NCI-H510A treated with DMSO at 0.1 percent for 48 hours (cell line): Measurements from ENCODE around the gene MGP.
A peak's percentile ranks its signal among the peaks of the same experiment; 100 is the strongest.

Experiments
- DNase-seq: peaks from one replicate; lab custom pipeline; 2025; lab: John Stamatoyannopoulos, UW

The MGP gene

DNA sequence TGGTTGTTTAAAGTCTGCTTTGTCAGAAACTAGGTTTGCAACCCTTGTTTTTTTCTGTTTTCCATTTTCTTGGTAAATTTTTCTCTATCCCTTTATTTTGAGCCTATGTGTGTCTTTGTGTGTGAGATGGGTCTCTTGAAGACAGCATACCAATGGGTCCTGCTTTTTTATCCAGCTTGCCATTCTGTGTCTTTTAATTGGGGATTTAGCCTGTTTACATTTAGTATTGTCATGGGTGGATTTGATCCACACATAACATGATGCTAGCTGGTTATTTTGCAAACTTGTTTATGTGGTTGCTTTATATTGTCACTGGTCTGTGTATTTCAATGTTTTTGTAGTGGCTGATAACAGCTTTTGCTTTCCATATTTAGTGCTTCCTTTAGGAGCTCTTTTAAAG lies 25.2 kb downstream of the MGP start:
- no peak for DNase-seq

DNA sequence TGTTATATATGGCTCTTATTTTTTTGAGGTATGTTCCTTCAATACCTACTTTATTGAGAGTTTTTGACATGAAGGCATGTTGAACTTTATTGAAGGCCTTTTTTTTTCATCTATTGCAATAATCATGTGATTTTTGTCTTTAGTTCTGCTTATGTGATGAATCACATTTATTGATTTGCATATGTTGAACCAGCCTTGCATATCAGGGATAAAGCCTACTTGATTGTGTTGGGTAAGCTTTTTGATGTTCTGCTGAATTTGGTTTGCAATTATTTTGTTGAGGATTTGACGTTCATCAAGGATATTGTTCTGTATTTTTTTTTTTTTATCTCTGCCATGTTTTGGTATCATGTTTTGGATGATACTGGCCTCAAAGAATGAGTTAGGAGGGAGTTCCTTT lies 27.1 kb downstream of the MGP start:
- DNase-seq: no peak

DNA sequence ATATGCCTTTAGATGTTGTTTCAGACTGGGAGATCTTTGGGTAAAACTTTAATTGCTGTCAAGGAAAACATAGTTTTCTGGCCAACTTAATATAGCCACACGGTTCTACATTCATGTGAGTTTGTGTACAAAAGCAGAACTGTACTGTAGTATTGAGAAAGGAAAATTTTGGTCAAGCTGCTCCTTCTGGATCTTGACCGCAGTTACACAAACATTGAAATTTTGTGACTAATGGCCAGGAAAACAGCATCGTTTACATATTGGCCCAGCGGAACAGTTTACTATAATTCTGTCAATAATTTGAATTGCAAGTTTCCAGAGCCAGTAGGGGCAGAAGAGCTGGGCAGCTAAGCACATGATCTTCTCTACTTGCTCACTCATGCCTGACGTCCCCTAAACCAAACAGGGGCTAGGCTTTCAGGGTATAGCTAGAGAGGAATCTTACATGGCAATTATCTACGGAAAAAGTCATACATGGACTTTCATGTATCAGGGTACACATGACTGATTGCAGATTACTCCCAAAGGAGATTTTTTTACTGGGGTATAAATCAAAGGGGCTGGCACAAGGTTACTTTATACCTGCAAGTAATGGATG lies 31.0 kb downstream of the MGP start:
- no peak for DNase-seq

DNA sequence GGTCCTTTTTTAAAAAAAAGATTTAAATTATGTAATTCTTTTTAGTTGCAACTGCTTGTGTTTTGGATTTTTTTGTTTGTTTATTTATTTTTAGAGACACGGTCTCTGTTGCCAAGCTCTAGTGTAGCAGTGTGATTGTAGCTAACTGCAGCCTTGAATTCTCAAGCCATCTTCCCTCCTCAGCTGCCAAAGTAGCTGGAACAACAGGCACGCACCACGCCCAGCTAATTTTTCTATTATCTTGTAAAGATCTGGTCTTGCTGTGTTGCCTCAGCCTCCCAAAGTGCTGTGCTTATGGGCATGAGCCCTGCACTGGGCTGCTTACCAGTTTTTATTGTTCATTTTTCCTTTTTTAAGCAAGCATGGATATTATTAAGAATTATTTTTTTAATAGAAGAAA lies 31.7 kb downstream of the MGP start:
- DNase-seq: no peak

DNA sequence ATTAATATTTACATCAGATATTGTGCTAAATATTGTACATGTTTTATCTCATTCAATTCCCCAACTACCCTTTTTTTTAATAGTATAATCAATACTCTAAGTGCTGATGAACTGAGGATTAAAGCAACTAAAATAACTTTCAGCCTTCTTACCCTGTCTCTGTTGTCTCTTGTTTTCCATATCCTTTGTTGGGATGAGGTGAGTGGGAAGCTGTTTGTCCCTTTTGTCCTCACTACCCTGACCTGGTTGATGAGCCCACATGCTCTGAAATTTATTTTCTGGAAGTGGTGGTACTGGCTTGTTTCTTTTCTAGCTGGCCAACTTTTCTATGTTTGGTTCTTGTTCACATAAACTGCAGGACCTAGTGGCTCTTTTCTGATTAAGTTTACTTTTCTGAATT lies 32.8 kb downstream of the MGP start:
- DNase-seq: no peak

DNA sequence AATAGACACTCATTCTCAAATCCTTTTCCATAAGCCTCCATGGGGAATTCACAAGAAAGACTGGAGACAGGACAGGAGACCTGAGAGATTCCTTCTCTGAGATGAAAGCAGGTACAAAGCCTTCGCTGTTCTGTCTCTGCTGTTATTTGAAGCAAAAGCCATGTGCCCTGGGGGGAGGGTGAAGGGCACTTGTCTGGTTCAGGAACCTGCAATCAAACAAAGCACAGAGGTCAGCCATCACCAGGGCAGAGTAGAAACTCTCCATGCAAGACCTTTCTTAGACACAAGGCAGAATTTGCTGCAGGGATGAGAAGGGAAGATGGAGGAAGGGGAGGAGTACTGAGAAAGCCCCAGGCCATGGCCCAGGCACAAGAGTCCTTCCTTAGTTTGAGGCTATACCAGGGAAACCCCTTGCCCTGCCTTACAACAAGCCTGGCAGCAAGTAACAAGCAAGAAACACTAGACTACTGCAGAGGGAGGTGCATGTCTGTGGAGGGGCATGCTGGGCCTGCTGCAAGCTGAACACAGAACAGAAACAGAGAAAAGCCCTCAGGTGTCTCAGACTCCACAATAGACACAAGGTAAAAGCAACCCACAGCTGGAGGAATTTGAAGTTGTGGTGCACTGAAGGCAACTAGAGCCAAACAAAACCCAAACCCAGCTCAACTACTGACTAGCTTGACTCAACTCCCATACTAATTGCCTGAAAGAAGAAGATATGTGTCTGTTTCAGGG lies 34.6 kb downstream of the MGP start:
- no peak for DNase-seq

DNA sequence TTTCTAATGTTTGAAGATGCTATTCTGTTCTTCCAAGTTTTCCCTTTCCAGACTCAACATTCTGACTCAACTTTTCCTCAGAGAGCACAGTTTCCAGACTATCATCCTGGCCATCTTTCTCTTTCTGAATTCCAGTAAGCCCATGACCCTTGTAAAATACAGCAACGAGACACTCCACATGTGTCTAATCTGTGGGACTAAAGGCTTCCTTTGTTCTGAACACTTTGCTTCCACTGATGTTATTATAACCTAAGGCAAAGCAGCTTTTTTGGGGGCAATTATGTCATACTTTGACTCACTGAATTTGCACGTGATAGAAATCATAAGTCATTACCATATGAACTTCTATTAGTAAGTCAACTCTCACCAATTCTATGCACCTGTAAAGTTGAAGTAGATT lies 36.0 kb downstream of the MGP start:
- DNase-seq: no peak

DNA sequence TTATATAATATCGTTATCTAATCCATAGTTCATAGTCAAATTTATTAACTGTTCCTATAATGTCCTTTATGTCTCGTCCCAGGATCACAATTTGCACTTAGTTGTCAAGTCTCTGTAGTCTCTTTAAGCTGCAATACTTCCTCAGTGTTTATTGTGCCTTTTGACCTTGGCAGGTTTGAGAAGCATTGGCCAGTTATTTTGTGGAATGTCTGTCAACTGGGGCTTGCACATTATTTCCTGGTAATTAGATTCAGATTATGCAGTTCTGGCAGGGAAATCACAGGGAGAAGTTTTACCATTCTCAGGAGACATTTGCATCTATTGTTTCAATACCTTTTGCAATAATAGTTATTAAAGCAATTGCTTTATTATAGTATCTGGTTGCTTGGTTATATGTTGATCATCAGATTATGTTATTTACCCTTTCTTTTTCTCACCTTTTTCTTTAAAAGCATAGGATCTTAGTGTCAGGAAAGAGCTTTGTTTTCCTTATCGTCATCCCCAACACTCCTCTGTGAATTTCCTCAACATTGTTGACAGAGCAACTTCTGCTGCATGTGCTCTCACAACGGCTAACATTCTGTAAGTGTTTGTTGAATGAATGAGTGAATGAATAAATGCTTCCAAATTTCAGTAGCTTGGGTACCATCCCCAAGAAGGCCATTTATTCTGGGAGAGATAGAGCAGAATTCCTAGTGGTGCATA lies 38.6 kb downstream of the MGP start:
- DNase-seq: no peak

DNA sequence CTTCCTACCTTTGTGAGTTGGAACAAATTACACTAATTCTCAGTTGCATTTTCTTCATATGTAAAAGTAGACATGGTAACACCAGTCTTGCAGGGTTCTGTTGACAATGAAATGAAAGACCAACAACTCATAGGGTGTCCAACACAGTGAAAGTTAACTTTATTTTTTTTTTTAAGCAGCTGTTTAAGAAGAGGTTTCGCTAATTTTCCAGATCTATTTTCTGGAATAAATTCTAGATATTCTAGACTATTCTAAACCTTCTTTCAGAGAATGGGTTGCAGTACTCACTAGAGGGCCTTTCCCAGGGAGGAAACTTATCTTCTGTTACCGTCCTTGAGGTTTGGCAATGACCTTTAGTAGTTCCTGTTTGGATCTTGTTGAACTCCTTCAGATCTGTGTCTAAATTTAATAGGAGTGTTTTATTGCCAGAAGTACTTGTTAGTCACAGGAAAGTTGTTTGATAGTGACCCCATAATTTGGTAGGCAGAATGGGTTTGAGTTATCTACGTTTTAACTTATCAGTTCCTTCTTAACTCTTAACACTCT lies 39.5 kb downstream of the MGP start:
- no peak for DNase-seq

DNA sequence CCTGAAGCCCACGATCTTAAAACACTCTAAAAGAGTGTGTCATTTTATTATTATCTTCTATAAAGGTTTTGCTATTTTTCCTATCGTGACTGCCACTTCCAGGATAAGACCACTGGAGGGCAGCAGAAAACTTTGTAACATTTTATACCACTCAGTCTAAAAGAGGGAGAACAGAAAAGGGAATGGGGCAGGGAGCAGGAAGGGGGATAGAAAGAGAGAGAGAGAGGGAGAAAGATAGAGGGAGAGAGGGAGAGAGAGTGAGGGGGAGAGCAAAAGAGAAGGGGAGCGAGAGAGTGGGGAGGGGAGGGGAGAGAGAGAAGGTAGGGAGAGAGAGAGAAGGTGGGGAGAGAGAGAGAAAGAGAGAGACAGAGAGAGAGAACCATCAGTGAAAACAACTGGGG lies 40.3 kb downstream of the MGP start:
- DNase-seq: peak; percentile 51

DNA sequence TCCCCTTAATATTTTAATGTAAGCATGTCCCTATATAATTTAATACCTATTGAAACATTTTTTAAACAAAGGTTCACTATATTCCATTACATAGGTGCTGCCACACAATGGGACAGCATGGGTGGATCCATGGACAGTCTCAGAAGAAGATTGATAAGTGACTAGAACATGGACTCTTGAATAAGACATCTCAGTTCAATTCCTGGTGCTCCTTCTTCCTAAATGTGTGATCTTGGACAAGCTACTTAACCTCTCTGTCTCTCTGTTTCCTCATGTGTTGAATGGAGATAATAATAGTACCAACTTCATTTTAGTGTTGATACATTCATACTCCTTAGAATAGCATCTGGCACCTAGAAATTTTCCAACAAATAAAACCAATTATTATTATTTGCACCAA lies 41.3 kb downstream of the MGP start:
- no peak for DNase-seq

DNA sequence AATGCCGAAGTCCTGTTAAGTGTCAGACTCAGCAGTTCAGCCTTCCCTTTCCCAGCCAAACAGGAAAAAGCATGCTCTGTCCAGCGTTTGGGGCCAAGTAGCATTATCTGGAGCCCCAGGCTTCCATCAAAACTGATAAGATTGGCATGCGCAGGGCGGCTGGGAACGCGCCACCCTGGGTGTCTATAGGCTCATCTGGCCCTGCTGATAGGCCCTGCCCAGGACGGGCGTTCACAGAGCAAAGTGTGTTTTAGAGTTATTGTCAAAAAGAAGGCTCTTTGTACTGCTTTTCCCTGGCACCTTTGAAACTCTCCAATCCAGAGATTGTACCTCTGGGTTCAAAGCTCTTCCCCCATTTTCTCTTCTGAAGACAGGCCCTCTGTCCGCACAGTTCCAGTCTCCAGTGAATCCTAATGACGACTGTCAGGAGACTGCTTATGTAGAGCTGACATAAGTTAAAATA lies 42.2 kb downstream of the MGP start, which contains the start of gene ART4:
Gene ART4 (minus strand): TSS at position 102 of the 463 bp plus-strand sequence. CDS start 413 bp downstream, outside the sequence.
- DNase-seq: no peak

DNA sequence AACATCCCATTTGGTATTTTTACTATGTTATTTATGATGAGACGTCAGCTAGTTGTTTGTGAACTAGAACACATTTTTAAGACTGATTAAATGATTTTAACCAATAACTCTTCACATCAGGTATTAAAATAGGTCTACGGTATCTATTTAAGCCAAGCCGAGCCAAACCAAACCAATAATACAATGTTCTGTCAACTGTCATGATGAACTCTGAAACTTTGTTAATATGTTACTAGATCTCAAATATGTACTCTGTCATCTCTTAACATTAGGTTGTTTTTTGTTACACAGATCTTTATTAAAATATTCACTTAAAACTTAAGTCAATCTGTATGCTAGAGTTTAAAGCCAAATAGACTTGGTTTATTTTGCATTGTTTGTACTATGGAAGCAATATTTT lies 43.3 kb downstream of the MGP start:
- no peak for DNase-seq

DNA sequence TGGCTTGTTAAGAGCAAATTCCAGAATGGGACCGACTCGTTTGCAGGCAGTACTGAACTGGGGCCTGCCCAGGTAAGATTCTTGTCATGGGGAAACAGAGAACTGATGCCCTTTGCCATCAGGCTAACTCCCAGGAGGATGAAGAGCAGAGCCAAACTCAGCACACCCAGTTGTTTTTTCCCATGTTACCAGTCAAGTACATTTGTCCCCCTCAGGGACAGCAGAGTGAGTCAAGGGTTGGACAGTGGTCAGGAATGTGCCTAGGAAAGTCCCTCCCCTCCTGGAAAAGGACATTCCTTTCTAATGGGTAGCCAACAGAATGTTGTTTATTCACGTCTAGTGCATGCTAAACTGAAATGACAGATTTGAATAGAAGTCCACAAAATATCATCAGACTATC lies 43.9 kb downstream of the MGP start:
- no peak for DNase-seq

DNA sequence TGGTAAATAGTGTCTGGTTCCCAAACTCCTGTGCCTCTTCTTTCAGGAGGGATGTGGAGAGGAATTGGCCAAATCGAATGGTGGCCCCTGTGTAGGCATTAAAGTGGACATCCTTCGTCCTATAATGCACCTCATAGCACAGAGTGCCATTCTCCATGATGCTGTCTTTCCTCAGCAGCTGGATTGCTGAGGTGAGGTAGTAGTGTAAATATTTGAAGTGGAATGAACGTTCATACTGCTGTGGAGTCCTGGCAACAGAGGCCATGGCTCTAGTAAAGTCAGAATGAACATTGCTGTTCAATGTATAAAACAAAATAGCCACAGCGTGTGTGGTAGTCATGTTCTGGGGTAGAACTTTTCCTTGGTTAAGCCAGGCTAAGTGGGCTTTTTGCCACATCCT lies 45.0 kb downstream of the MGP start:
- DNase-seq: peak; percentile 29

DNA sequence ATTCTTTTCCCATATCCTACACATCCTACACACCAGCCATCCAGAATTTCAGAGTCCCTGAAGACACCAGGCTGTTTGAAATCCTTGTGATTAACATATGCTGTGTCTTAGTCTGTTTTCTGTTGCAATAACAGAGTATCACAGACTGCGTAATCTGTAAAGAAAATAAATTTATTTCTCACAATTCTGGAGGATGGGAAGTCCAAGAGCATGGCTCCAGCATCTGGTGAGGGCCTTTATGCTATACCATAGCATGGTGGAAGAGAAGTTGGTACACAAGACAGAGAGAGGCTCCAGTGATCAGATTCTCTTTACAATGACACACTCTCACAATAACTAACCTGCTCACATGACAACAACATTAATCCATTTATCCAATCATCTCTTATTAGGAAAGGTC lies 46.4 kb downstream of the MGP start:
- DNase-seq: no peak

DNA sequence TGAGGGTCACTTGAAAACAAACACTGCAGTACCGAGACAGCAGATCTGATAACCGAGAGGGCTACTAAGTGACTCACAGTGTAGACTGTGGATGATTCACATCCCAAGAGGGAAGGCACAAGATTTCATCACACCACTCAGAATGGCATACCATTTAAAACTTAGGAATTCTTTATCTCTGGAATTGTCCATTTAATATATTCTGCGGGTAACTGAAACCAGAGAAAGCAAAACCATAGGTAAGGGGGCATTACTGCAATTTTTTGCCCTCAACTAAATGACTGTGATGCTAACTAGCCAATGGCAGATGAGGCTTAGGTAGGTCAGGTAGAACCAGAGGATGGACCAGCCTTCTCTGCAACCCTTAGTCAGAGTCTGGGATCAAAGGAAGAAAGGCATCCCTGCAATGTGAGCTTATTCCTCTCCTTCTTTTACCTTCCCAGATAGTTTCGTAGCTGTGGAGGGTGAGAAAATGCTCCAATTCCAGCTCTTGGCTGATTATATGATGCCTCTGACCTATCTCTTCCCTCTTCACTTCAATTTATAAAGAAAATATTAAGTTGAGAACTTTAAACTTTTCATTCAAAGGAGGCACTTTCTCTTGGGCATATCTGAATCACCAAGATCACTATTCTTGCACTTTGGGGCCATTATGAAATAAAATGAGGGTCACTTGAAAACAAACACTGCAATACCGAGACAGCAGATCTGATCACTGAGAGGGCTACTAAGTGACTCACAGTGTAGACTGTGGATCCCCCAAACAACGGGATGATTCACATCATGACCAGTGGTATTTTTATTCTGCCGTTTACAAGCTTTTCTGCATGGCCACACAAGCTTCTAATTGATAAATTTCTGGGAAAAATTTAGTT lies 49.1 kb downstream of the MGP start:
- DNase-seq: no peak

DNA sequence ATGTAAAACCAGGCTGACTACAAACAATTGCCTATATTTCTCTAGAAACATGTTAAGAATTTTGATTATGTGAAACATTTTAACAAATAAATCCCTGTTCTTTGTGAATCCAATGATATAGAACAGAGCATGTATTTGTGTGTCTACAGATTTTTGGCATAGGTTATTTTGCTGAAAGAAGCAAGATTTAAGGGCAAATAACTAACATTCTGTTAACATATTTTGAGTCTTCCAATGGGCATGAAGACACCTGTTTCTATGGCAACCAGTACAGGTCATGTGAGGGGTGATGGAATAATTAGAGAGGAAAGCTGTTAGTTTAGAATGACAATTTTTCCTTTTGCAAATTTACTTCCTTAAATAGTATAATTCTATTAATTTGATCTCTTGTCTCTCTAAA lies 51.1 kb downstream of the MGP start:
- no peak for DNase-seq

DNA sequence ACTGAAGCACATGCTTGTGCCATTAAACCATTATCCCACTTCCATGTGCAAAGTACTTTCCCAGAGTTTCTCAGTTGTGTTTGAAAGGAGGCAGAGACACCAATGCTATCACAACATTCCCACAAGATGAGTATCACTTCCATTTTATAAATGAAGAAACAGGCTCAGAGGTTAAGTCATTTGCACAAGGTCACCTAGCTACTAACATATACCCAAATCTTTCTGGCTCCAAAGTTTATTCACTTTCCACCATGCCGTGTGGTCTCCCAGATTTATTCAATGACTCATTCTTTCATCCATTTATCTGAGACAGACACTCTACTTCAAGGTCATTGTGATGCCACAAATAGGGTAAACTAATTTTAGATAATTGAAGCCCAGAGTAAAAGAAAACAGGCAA lies 51.7 kb downstream of the MGP start:
- DNase-seq: no peak

DNA sequence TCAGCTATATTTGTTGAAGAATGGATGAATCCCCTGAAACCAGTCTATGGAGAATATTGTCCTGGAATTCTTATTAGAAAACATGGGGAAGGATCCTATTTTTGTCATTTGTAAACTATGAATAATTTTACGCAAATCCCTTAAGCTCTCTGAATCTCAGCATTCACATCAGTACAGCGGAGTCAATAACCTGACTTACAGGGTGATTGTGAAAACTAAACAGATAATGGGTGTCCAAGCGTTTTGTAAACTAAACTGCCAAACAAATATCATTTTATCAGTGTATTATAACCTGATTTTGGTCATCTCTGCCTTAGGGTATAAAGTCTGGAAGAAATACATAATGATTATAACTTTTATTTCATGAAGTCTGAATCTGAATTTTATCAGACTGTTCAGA lies 52.3 kb downstream of the MGP start:
- no peak for DNase-seq
